DOHH2 (cell line): ENCODE measurements around the gene SIGMAR1.

Source experiments
- EZH2phosphoT487 ChIP-seq: fragments of 200-600 bp; sonication (generic); IDR thresholded peaks from 2 replicates; pipeline ENCODE4 v1.6.1; 2017; ENCODE audit warnings: borderline replicate concordance, mild to moderate bottlenecking, antibody characterized with exemption, low read length, moderate library complexity, mixed read lengths
- TF ChIP-seq, protein P1 (sequence below): fragments of 200-600 bp; sonication (generic); IDR thresholded peaks from one replicate; pipeline ENCODE4 v1.5.1; 2014; ENCODE audit warnings: antibody characterized with exemption, mild to moderate bottlenecking, low read depth, low read length; ENCODE audit not compliant: poor library complexity, severe bottlenecking

DNA sequence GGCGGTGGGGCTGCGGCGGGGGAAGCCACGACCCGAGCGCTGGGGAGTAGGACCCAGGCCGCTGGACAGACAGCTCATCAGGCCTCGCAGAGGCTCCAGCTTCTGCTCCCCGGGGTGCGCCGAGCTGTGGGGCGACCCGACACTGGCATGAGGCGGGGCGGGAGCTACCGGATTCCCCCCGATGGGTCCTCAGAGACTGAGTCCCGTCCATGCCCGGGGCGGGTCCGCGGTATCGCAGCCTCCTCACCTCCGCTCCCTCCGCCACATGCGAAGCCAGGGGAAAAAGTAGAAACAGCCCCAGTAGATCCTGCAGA, 27.4 kb upstream of the SIGMAR1 start:
- TF ChIP-seq, protein P1, sequence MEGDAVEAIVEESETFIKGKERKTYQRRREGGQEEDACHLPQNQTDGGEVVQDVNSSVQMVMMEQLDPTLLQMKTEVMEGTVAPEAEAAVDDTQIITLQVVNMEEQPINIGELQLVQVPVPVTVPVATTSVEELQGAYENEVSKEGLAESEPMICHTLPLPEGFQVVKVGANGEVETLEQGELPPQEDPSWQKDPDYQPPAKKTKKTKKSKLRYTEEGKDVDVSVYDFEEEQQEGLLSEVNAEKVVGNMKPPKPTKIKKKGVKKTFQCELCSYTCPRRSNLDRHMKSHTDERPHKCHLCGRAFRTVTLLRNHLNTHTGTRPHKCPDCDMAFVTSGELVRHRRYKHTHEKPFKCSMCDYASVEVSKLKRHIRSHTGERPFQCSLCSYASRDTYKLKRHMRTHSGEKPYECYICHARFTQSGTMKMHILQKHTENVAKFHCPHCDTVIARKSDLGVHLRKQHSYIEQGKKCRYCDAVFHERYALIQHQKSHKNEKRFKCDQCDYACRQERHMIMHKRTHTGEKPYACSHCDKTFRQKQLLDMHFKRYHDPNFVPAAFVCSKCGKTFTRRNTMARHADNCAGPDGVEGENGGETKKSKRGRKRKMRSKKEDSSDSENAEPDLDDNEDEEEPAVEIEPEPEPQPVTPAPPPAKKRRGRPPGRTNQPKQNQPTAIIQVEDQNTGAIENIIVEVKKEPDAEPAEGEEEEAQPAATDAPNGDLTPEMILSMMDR, result no peak
- no peak for TF ChIP-seq EZH2phosphoT487
